T-helper 1 cell treated with Interleukin-12 subunit alpha and Interleukin-12 subunit beta and Interleukin-4 antibody, amounts not matched to agents 30 μg/mL and 1 μg/mL, for 36 hours (primary cell): Measurements from ENCODE around the gene EBLN1.

Experiments used
- H3K27ac Mint-ChIP-seq: one replicate; pipeline ENCODE4 v1.8.0; 2021; ENCODE audit warnings: mild to moderate bottlenecking, mixed read lengths
- H3K27me3 Mint-ChIP-seq: one replicate; pipeline ENCODE4 v1.8.0; 2021; ENCODE audit warnings: low read depth, mixed read lengths
- H3K36me3 Mint-ChIP-seq: one replicate; pipeline ENCODE4 v1.8.0; 2021; ENCODE audit warnings: low read depth, mixed read lengths
- H3K4me1 Mint-ChIP-seq: one replicate; pipeline ENCODE4 v1.8.0; 2021; ENCODE audit warnings: low read depth, mixed read lengths
- H3K4me3 Mint-ChIP-seq: one replicate; pipeline ENCODE4 v1.8.0; 2021; ENCODE audit warnings: mild to moderate bottlenecking, moderate library complexity, mixed read lengths
- H3K9me3 Mint-ChIP-seq: one replicate; pipeline ENCODE4 v1.8.0; 2021; ENCODE audit warnings: mixed read lengths

EBLN1 gene

DNA sequence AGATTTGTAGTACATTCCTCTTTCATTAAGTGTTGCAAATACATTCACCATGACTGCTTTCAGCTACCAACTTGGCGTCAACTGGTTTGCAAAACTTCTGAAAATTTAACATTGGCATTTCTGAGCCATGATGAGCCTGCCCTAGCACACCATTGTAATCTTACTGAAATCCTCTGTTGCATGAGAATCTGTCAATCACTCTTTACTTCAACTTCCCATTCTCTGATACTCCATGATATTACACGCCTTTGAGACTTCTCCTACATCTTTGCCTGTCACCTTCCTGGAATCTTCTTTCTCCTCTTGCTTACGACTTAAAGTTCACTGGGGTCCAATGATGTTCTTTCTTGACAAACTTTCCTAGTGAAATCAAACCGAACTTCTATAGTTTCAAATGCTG lies 32.2 kb downstream of the EBLN1 start:
- H3K27ac Mint-ChIP-seq = no peak overlapping the region
- no peaks in the 10 kb centered on the region for H3K36me3 Mint-ChIP-seq
- H3K9me3 Mint-ChIP-seq = peaks cover under 1% of the 10 kb centered on the region
- H3K4me1 Mint-ChIP-seq = no peaks in the 10 kb centered on the region
- H3K27me3 Mint-ChIP-seq = peaks cover 23% of the 10 kb centered on the region
- no peak overlapping the region for H3K4me3 Mint-ChIP-seq

DNA sequence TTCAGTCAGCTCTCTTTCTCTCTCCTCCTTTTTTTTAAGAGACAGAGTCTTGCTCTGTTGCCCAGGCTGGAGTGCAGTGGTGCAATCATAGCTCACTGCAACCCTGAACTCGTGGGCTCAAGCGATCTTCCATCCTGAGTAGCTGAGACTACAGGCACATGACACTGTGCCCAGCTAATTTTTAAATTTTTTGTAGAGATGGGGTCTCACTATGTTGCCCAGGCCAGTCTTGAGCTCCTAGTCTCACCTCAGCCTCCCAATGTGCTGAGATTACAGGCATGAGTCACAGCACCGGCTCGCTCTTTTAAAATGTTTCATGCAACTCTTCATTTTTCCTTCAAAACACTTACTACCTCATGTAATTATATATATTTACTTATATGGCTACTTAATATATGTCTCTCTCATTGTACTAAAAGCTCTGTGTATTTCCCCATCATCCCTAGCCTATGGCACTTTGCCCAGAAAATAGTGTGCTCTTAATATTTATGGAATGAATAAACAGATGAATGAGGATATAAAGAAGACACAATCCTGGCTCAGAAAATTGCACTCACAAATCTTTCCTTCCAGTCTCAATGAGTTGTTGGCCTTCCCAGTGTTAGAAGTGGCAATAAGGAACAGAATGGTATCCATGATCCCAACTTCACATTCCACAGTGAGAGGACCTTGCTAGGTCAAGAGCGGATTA lies 33.9 kb downstream of the EBLN1 start:
- peaks cover 4% of the 10 kb centered on the region for H3K9me3 Mint-ChIP-seq
- peaks cover 30% of the 10 kb centered on the region for H3K27me3 Mint-ChIP-seq
- H3K27ac Mint-ChIP-seq = no peak overlapping the region
- no peaks in the 10 kb centered on the region for H3K4me1 Mint-ChIP-seq
- no peaks in the 10 kb centered on the region for H3K36me3 Mint-ChIP-seq
- no peak overlapping the region for H3K4me3 Mint-ChIP-seq

DNA sequence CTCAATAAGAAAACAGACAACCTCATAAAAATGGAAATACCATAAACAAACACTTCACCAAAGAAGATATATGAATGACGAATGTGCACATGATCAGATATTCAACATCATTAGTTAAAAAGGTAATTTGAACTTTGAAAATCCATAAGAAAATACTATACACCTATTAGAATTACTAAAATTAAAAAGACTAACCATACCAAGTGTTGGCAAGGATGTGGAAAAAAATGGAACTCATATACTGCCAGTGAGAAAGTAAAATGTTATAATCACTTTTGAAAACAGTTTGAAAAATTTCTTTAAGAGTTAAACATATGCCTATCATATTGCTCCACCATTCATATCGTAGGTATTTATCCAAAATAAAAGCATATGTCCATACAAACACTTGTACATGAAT lies 37.1 kb downstream of the EBLN1 start:
- peaks cover 35% of the 10 kb centered on the region for H3K27me3 Mint-ChIP-seq
- no peak overlapping the region for H3K27ac Mint-ChIP-seq
- H3K9me3 Mint-ChIP-seq = peaks cover 4% of the 10 kb centered on the region
- H3K36me3 Mint-ChIP-seq = no peaks in the 10 kb centered on the region
- H3K4me3 Mint-ChIP-seq = no peak overlapping the region
- no peaks in the 10 kb centered on the region for H3K4me1 Mint-ChIP-seq

DNA sequence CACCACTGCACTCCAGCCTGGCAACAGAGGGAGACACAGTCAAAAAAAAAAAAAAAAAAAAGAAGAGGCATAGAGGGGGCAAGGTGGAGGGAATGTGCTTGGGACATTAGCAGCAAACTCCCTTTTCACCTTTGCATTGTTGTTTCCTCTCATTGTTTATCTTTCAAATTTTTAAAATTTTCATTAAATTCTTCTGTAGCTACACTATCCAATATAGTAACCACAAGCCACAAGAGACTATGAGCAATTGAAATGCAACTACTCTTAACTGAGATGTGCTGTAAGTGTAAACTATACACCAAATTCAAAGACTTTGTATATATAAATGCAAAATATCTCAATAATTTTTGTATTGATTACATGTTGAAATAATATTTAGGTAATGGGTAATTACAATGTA lies 43.4 kb downstream of the EBLN1 start:
- no peaks in the 10 kb centered on the region for H3K4me1 Mint-ChIP-seq
- no peaks in the 10 kb centered on the region for H3K36me3 Mint-ChIP-seq
- H3K27ac Mint-ChIP-seq = no peak overlapping the region
- no peak overlapping the region for H3K4me3 Mint-ChIP-seq
- H3K27me3 Mint-ChIP-seq = peaks cover 27% of the 10 kb centered on the region
- H3K9me3 Mint-ChIP-seq = peaks cover 13% of the 10 kb centered on the region

DNA sequence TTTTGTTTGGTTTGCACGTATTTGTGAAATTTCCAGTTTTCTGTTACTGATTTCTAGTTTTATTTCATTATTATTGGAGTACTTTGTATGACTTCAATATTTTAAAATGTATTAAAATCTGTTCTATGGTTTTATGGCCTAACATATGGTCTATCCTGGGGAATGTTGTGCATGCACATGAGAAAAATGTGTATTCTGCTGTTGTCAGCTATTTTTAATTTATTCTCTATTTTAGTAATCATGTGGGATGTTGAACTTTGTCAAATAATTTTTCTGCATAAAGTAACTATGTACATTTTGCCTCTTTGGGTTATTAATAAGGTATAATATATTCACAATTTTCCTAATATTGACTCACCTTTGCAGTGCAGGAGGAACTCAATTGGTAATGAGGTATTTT lies 46.7 kb downstream of the EBLN1 start:
- no peaks in the 10 kb centered on the region for H3K36me3 Mint-ChIP-seq
- peaks cover 8% of the 10 kb centered on the region for H3K4me1 Mint-ChIP-seq
- peaks cover 22% of the 10 kb centered on the region for H3K9me3 Mint-ChIP-seq
- H3K27me3 Mint-ChIP-seq = peaks cover 15% of the 10 kb centered on the region
- no peak overlapping the region for H3K27ac Mint-ChIP-seq
- H3K4me3 Mint-ChIP-seq = no peak overlapping the region

DNA sequence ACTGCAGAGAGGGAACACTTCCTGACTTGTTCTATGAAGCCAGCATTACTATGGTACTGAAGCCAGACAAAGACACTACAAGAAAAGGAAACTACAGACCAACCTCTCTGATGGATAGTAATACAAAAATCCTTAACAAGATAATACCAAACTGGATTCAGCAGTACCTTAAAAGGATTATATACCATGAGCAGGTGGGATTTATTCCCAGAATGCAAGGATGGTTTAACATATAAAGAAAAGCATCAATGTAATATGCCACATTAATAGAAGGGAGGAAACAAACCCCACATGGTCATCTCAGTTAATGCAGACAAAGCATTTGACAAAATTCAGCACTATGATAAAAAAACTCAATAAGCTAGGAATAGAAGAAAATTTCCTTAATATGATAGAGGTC lies 47.2 kb downstream of the EBLN1 start:
- no peak overlapping the region for H3K27ac Mint-ChIP-seq
- H3K9me3 Mint-ChIP-seq = peaks cover 22% of the 10 kb centered on the region
- H3K36me3 Mint-ChIP-seq = no peaks in the 10 kb centered on the region
- H3K4me1 Mint-ChIP-seq = peaks cover 8% of the 10 kb centered on the region
- peaks cover 13% of the 10 kb centered on the region for H3K27me3 Mint-ChIP-seq
- H3K4me3 Mint-ChIP-seq = no peak overlapping the region

DNA sequence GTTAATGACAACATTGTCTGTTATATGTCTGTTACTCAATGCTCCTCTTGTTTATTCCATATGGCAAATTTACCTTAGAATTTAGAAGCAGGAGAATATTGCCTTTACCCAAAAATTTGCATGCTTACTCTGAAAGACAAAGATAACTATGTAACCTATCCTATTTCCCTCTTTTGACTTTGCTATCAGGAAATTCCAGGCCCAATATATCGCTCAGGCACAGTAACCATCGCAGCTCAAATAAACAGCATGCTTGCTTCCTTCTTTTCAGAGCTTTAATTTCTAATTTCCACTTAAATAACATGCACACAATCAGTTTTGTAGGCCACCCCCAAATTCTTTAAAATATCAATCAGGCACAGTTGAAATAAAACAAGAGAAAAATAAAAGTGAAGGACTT lies 57.8 kb downstream of the EBLN1 start:
- Mint-ChIP-seq H3K4me1 (peaks cover 5% of the 10 kb centered on the region), H3K27ac (no peak overlapping the region), H3K27me3 (peaks cover 10% of the 10 kb centered on the region), H3K9me3 (no peaks in the 10 kb centered on the region), H3K36me3 (no peaks in the 10 kb centered on the region), H3K4me3 (no peak overlapping the region)

DNA sequence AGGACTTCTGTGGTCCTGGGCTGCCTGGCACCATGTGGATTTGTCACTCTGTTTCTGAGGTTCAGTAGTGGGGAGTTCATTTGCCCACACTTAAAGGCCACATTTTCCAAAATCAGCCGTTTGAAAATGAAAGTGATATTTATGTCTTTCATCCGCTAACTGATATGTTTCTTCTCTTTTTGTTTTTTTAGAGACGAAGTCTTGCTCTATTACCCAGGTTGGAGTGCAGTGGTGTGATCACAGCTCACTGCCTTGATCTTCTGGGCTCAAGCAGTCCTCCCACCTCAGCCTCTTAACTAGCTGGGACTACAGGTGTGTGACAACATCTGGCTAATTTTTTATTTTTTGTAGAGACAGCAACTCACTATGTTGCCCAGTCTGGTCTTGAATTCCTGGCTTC lies 58.6 kb downstream of the EBLN1 start:
- Mint-ChIP-seq H3K27ac (no peak overlapping the region), H3K4me3 (peak overlapping the region; percentile 32), H3K4me1 (peaks cover 5% of the 10 kb centered on the region), H3K9me3 (no peaks in the 10 kb centered on the region), H3K27me3 (peaks cover 10% of the 10 kb centered on the region), H3K36me3 (no peaks in the 10 kb centered on the region)
